PFSK-1 (cell line): ENCODE data around the gene RAD51AP1.

Source experiments
- TAF1 ChIP-seq: IDR thresholded peaks from 2 replicates; pipeline ENCODE4 v1.6.1; 2012; ENCODE audit warnings: low read length, control low read depth, borderline replicate concordance; ENCODE audit not compliant: insufficient read depth
- TF ChIP-seq, protein P1 (sequence below), 2 experiments: IDR thresholded peaks; 2 replicates each; pipeline versions ENCODE4 v1.6.1 to v1.8.0; 2011 to 2012; ENCODE audit warnings: low read depth in 2 of 2, low read length in 2 of 2, control low read depth in 1 of 2, inconsistent platforms in 1 of 2, mild to moderate bottlenecking in 1 of 2, moderate library complexity in 1 of 2; ENCODE audit not compliant: insufficient read depth in 1 of 2

DNA sequence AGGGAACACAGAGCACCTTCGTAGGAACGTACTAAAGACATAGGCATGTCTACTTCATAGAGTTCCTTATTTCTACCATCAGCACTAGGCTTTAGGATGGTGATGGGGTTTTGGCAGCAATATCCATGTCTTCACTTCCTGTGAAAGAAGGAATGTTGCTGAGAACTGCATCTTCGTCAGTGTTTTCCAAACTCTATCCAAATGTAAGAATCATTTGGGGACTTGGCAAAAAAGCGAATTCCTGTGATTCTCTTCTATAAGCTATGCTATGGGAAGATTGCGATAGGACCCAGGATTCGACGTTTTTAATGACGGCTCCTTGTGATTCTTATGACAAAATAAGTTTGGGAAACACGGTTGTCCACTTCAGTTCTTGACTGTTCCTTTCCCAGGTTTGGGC, 70.4 kb downstream of the RAD51AP1 start:
- TF ChIP-seq TAF1, result no peak
- TF ChIP-seq, protein P1, sequence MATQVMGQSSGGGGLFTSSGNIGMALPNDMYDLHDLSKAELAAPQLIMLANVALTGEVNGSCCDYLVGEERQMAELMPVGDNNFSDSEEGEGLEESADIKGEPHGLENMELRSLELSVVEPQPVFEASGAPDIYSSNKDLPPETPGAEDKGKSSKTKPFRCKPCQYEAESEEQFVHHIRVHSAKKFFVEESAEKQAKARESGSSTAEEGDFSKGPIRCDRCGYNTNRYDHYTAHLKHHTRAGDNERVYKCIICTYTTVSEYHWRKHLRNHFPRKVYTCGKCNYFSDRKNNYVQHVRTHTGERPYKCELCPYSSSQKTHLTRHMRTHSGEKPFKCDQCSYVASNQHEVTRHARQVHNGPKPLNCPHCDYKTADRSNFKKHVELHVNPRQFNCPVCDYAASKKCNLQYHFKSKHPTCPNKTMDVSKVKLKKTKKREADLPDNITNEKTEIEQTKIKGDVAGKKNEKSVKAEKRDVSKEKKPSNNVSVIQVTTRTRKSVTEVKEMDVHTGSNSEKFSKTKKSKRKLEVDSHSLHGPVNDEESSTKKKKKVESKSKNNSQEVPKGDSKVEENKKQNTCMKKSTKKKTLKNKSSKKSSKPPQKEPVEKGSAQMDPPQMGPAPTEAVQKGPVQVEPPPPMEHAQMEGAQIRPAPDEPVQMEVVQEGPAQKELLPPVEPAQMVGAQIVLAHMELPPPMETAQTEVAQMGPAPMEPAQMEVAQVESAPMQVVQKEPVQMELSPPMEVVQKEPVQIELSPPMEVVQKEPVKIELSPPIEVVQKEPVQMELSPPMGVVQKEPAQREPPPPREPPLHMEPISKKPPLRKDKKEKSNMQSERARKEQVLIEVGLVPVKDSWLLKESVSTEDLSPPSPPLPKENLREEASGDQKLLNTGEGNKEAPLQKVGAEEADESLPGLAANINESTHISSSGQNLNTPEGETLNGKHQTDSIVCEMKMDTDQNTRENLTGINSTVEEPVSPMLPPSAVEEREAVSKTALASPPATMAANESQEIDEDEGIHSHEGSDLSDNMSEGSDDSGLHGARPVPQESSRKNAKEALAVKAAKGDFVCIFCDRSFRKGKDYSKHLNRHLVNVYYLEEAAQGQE (IDR thresholded peaks at IDR 0.05; ENCODE audit: insufficient read depth in 1 of 2, low read depth in 2 of 2, low read length in 2 of 2), result no peak
